Parathyroid adenoma (tissue), 2 donors: Measurements from ENCODE around the gene IQSEC3.

Experiments
- H2AFZ ChIP-seq: fragments of 300-600 bp; sonication (generic); one replicate; pipeline ENCODE4 v1.7.0; 2017; ENCODE audit warnings: antibody characterized with exemption, mild to moderate bottlenecking
- H3K27ac ChIP-seq: fragments of 300-600 bp; sonication (generic); one replicate; pipeline ENCODE4 v1.7.0; 2017
- H3K27me3 ChIP-seq: fragments of 300-600 bp; sonication (generic); one replicate; pipeline ENCODE4 v1.7.0; 2017; ENCODE audit warnings: low read length; ENCODE audit not compliant: control insufficient read depth, insufficient read depth
- H3K36me3 ChIP-seq: fragments of 300-600 bp; sonication (generic); one replicate; pipeline ENCODE4 v1.7.0; 2017; ENCODE audit warnings: low read length; ENCODE audit not compliant: control insufficient read depth, insufficient read depth
- H3K4me1 ChIP-seq: fragments of 300-600 bp; sonication (generic); one replicate; pipeline ENCODE4 v1.7.0; 2017; ENCODE audit warnings: control low read depth
- H3K4me2 ChIP-seq: fragments of 300-600 bp; sonication (generic); one replicate; pipeline ENCODE4 v1.7.0; 2017; ENCODE audit warnings: low read length
- H3K4me3 ChIP-seq: fragments of 300-600 bp; sonication (generic); one replicate; pipeline ENCODE4 v1.7.0; 2017; ENCODE audit warnings: low read depth, low read length
- H3K79me2 ChIP-seq: fragments of 300-600 bp; sonication (generic); one replicate; pipeline ENCODE4 v1.7.0; 2017; ENCODE audit warnings: control low read depth
- H3K9ac ChIP-seq: fragments of 300-600 bp; sonication (generic); one replicate; pipeline ENCODE4 v1.7.0; 2017; ENCODE audit warnings: mild to moderate bottlenecking
- H3K9me3 ChIP-seq: fragments of 300-600 bp; sonication (generic); one replicate; pipeline ENCODE4 v1.7.0; 2017; ENCODE audit warnings: low read length; ENCODE audit not compliant: control insufficient read depth
- CTCF ChIP-seq: fragments of 300-600 bp; sonication (generic); IDR thresholded peaks from one replicate; pipeline ENCODE4 v1.7.0; 2017; ENCODE audit warnings: antibody characterized with exemption, mild to moderate bottlenecking
- donor health status: primary hyperparathyroidism.

The IQSEC3 gene

GRCh38 chr12:170371-171225 lies 104.0 kb downstream of the IQSEC3 start:
- no peak overlapping the region for H3K9ac ChIP-seq
- H3K4me3 ChIP-seq: no peak overlapping the region
- H3K4me1 ChIP-seq: peaks cover 31% of the 10 kb centered on the region
- no peaks in the 10 kb centered on the region for H3K27me3 ChIP-seq
- H2AFZ ChIP-seq: no peak overlapping the region
- TF ChIP-seq CTCF: no peak
- H3K79me2 ChIP-seq: no peaks in the 10 kb centered on the region
- no peaks in the 10 kb centered on the region for H3K36me3 ChIP-seq
- H3K9me3 ChIP-seq: no peaks in the 10 kb centered on the region
- no peak overlapping the region for H3K27ac ChIP-seq
- H3K4me2 ChIP-seq: no peak overlapping the region

- no peak overlapping the region for H3K27ac ChIP-seq
- no peaks in the 10 kb centered on the region for H3K79me2 ChIP-seq
- H3K4me2 ChIP-seq: no peak overlapping the region
- H3K4me1 ChIP-seq: peaks cover 38% of the 10 kb centered on the region
- H3K4me3 ChIP-seq: no peak overlapping the region
- no peaks in the 10 kb centered on the region for H3K9me3 ChIP-seq
- no peaks in the 10 kb centered on the region for H3K27me3 ChIP-seq
- no peaks in the 10 kb centered on the region for H3K36me3 ChIP-seq
- no peak overlapping the region for H2AFZ ChIP-seq
- no peak overlapping the region for H3K9ac ChIP-seq
- TF ChIP-seq CTCF: no peak
Measured at GRCh38 chr12:171276-171675, 104.7 kb downstream of the IQSEC3 start.

GRCh38 chr12:171743-172676 lies 105.4 kb downstream of the IQSEC3 start:
- H3K27ac ChIP-seq: peak overlapping the region; percentile 2
- H3K4me1 ChIP-seq: peaks cover 45% of the 10 kb centered on the region
- no peaks in the 10 kb centered on the region for H3K79me2 ChIP-seq
- no peak overlapping the region for H3K9ac ChIP-seq
- H2AFZ ChIP-seq: no peak overlapping the region
- H3K4me2 ChIP-seq: no peak overlapping the region
- H3K36me3 ChIP-seq: no peaks in the 10 kb centered on the region
- H3K4me3 ChIP-seq: no peak overlapping the region
- H3K27me3 ChIP-seq: no peaks in the 10 kb centered on the region
- TF ChIP-seq CTCF: no peak
- no peaks in the 10 kb centered on the region for H3K9me3 ChIP-seq

GRCh38 chr12:172732-173161 lies 106.2 kb downstream of the IQSEC3 start:
- no peaks in the 10 kb centered on the region for H3K9me3 ChIP-seq
- no peak for TF ChIP-seq CTCF
- no peak overlapping the region for H3K9ac ChIP-seq
- no peaks in the 10 kb centered on the region for H3K36me3 ChIP-seq
- H3K27ac ChIP-seq: peak overlapping the region; percentile 2
- peaks cover 49% of the 10 kb centered on the region for H3K4me1 ChIP-seq
- H2AFZ ChIP-seq: no peak overlapping the region
- no peaks in the 10 kb centered on the region for H3K27me3 ChIP-seq
- H3K4me3 ChIP-seq: no peak overlapping the region
- no peaks in the 10 kb centered on the region for H3K79me2 ChIP-seq
- H3K4me2 ChIP-seq: no peak overlapping the region
